Liver (tissue), 9 donors: Measurements from ENCODE around the gene DDX11. TPM values are rescaled to one million over a fixed set of nuclear protein-coding genes. Genes with fewer than 3 reads are reported as not detected.
"Not testable (repeated sequence)": the region's sequence is repeated elsewhere in the genome, so short reads cannot be mapped to it uniquely, and the experiment has no call there.

ENCODE experiments used
- DNase-seq: peaks from one replicate; pipeline ENCODE4 v3.0.0-alpha.2; 2017; ENCODE audit warnings: low spot score
- H3K27ac ChIP-seq, 2 donors: one replicate each; pipeline ENCODE4 v1.7.0; 2013; ENCODE audit warnings: inconsistent platforms in 2 of 2, low read length in 2 of 2, control low read depth in 1 of 2, low read depth in 1 of 2, mild to moderate bottlenecking in 1 of 2
- H3K27me3 ChIP-seq, 4 donors: one replicate each; pipeline versions ENCODE4 v1.6.1 to v1.7.0; 2013; ENCODE audit warnings: low read length in 3 of 4, inconsistent platforms in 1 of 4, mild to moderate bottlenecking in 1 of 4, moderate library complexity in 1 of 4; ENCODE audit not compliant: control insufficient read depth in 4 of 4, insufficient read depth in 4 of 4
- H3K36me3 ChIP-seq, 4 donors: one replicate each; pipeline versions ENCODE4 v1.6.1 to v1.7.0; 2013; ENCODE audit warnings: low read length in 3 of 4, mild to moderate bottlenecking in 3 of 4, low read depth in 1 of 4, moderate library complexity in 1 of 4; ENCODE audit not compliant: control insufficient read depth in 4 of 4, insufficient read depth in 3 of 4
- H3K4me1 ChIP-seq, 4 donors: one replicate each; pipeline versions ENCODE4 v1.6.1 to v1.7.0; 2013; ENCODE audit warnings: low read length in 3 of 4, mild to moderate bottlenecking in 3 of 4, moderate library complexity in 1 of 4; ENCODE audit not compliant: control insufficient read depth in 4 of 4, insufficient read depth in 4 of 4
- H3K4me3 ChIP-seq, 3 donors: one replicate each; pipeline versions ENCODE4 v1.6.1 to v1.7.0; 2013; ENCODE audit warnings: low read length in 3 of 3, control low read depth in 1 of 3, low read depth in 1 of 3, mild to moderate bottlenecking in 1 of 3
- H3K9ac ChIP-seq, 2 donors: one replicate each; pipeline ENCODE4 v1.7.0; 2013; ENCODE audit warnings: low read length in 2 of 2, mild to moderate bottlenecking in 2 of 2, moderate library complexity in 2 of 2, control low read depth in 1 of 2, low read depth in 1 of 2
- H3K9me3 ChIP-seq, 4 donors: one replicate each; pipeline versions ENCODE4 v1.6.1 to v1.7.0; 2013; ENCODE audit warnings: low read length in 3 of 4; ENCODE audit not compliant: control insufficient read depth in 4 of 4
- WGBS: extraction: QIAGEN DNeasy Blood & Tissue Kit; methylation state at CpG from one replicate; pipeline ENCODE4 v1.1.7; 2013; 5-methylcytosine and 5-hydroxymethylcytosine counted together
- polyA plus RNA-seq, 2 donors: library from polyadenylated mRNA; stranded (reverse) in 1 of 2; unstranded in 1 of 2; fragments of 200-250 nt in 1 of 2; fragments of >200 nt in 1 of 2; fragmentation: Nextera tagmentation in 1 of 2; extraction: Ambion mirVana in 1 of 2; gene quantifications; one replicate each; pipeline versions ENCODE4 v1.2.1 to v1.2.3, GENCODE V29; 2013 to 2015
- total RNA-seq, 2 donors: library from RNA; depleted of rRNA; stranded (reverse); fragments of >200 nt; gene quantifications; one replicate each; pipeline ENCODE4 v1.2.3, GENCODE V29; 2014
- donor health status: healthy.
- donor health status: healthy.
- donor health status: healthy.
- donor health status: healthy.
- donor health status: healthy.

DDX11 gene
- total and polyA plus RNA-seq, 4 donors = 4.4 to 20.9 (median 9.3) TPM

GRCh38 chr12:31096251-31097065 lies 22.8 kb downstream of the DDX11 start:
- not testable (repeated sequence) for H3K4me1 ChIP-seq, H3K27ac ChIP-seq, H3K36me3 ChIP-seq, H3K9ac ChIP-seq, H3K27me3 ChIP-seq, H3K9me3 ChIP-seq, H3K4me3 ChIP-seq
- DNase-seq = peak; percentile 14
- whole genome bisulfite sequencing = 97% methylated on average over 19 of the region's 19 CpGs

GRCh38 chr12:31097819-31098218 lies 24.2 kb downstream of the DDX11 start:
- H3K27me3 ChIP-seq, H3K9me3 ChIP-seq, H3K4me1 ChIP-seq, H3K4me3 ChIP-seq, H3K9ac ChIP-seq, H3K36me3 ChIP-seq, DNase-seq, H3K27ac ChIP-seq: not testable (repeated sequence)
- 96% methylated on average over 8 of the region's 8 CpGs for WGBS

- not testable (repeated sequence) for H3K27ac ChIP-seq, H3K27me3 ChIP-seq, H3K4me1 ChIP-seq, H3K4me3 ChIP-seq, H3K9ac ChIP-seq, DNase-seq, H3K9me3 ChIP-seq, H3K36me3 ChIP-seq
- WGBS = 87% methylated on average over 5 of the region's 5 CpGs
Measured at GRCh38 chr12:31098363-31098762, 24.7 kb downstream of the DDX11 start.

- H3K4me3 ChIP-seq, H3K9me3 ChIP-seq, H3K9ac ChIP-seq, H3K27me3 ChIP-seq, H3K27ac ChIP-seq, H3K36me3 ChIP-seq, DNase-seq, H3K4me1 ChIP-seq: not testable (repeated sequence)
- 97% methylated on average over 9 of the region's 9 CpGs for WGBS
Measured at GRCh38 chr12:31098771-31099170, 25.1 kb downstream of the DDX11 start.

- not testable (repeated sequence) for H3K27ac ChIP-seq, H3K9ac ChIP-seq, H3K36me3 ChIP-seq, DNase-seq, H3K4me3 ChIP-seq, H3K27me3 ChIP-seq, H3K4me1 ChIP-seq, H3K9me3 ChIP-seq
- WGBS = 86% methylated on average over 2 of the region's 2 CpGs
Measured at GRCh38 chr12:31099434-31099833, 25.8 kb downstream of the DDX11 start.

- not testable (repeated sequence) for H3K27me3 ChIP-seq, H3K4me1 ChIP-seq, H3K36me3 ChIP-seq, DNase-seq, H3K9ac ChIP-seq, H3K9me3 ChIP-seq, H3K27ac ChIP-seq, H3K4me3 ChIP-seq
- 92% methylated on average over 24 of the region's 26 CpGs for WGBS
Measured at GRCh38 chr12:31100503-31101208, 27.0 kb downstream of the DDX11 start.

GRCh38 chr12:31102125-31102524 lies 28.5 kb downstream of the DDX11 start:
- whole genome bisulfite sequencing = 90% methylated on average over 8 of the region's 8 CpGs
- not testable (repeated sequence) for H3K9me3 ChIP-seq, H3K9ac ChIP-seq, H3K4me3 ChIP-seq, DNase-seq, H3K27ac ChIP-seq, H3K27me3 ChIP-seq, H3K4me1 ChIP-seq, H3K36me3 ChIP-seq

- H3K4me1 ChIP-seq, H3K9ac ChIP-seq, DNase-seq, H3K36me3 ChIP-seq, H3K4me3 ChIP-seq, H3K27ac ChIP-seq, H3K27me3 ChIP-seq, H3K9me3 ChIP-seq: not testable (repeated sequence)
- WGBS = 95% methylated on average over 9 of the region's 9 CpGs
Measured at GRCh38 chr12:31102596-31102995, 28.9 kb downstream of the DDX11 start.
